ENCODE results near the gene EXOC3. TPM values are rescaled to one million over a fixed set of nuclear protein-coding genes. Genes with fewer than 3 reads are reported as not detected.

The EXOC3 gene
- total and polyA plus RNA-seq, 4 donors, result 31.3 to 88.9 (median 59.9) TPM

DNA sequence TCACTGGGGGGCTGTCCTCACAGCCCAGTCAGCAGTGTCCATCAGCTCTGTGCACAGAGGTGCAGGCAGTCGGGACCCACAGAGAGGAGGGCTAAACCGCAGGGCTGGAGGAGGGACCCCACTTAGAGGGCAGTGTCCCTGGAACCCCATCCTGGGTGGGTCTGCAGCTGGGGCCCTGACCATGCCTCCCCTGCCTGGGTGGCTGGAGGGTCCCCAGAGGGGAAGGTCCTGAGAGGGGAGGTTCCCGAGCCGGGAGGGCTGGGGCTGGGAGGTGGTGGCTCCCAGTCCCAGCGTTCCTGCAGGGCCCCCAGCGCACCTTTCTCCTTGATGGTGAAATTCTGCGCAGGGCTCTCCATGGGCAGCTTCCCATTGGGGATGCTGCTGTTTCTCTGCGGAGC, 32.7 kb downstream of the EXOC3 start:
- 69 to 79% methylated on average over 8 of the region's 8 CpGs for WGBS, 2 donors
- H3K27ac ChIP-seq (ENCODE audit: low read depth in 1 of 2, low read length in 2 of 2), result no peak overlapping the region
- H3K9me3 ChIP-seq (ENCODE audit: control insufficient read depth, low read length), result no peaks in the 10 kb centered on the region
- no peak overlapping the region for H3K4me3 ChIP-seq (ENCODE audit: low read length in 2 of 2)
- no peaks in the 10 kb centered on the region for H3K36me3 ChIP-seq (ENCODE audit: control insufficient read depth in 1 of 2, insufficient read depth in 2 of 2, low read length in 1 of 2)
- no peaks in the 10 kb centered on the region for H3K27me3 ChIP-seq (ENCODE audit: control insufficient read depth in 1 of 2, insufficient read depth in 2 of 2, low read length in 1 of 2)
- no peaks in the 10 kb centered on the region for H3K4me1 ChIP-seq (ENCODE audit: control insufficient read depth in 1 of 2, insufficient read depth in 2 of 2, low read length in 2 of 2)
- DNase-seq, result peak; percentile 37 to 68
- intact Hi-C loops (cut with DNase I), result loop anchor here in 1 of 2 donors (10.0 kb wide), 1 partner anchor 139 kb away; the partner anchor contains the start of gene CEP72
- ATAC-seq (ENCODE audit: low FRiP score), result no peak

DNA sequence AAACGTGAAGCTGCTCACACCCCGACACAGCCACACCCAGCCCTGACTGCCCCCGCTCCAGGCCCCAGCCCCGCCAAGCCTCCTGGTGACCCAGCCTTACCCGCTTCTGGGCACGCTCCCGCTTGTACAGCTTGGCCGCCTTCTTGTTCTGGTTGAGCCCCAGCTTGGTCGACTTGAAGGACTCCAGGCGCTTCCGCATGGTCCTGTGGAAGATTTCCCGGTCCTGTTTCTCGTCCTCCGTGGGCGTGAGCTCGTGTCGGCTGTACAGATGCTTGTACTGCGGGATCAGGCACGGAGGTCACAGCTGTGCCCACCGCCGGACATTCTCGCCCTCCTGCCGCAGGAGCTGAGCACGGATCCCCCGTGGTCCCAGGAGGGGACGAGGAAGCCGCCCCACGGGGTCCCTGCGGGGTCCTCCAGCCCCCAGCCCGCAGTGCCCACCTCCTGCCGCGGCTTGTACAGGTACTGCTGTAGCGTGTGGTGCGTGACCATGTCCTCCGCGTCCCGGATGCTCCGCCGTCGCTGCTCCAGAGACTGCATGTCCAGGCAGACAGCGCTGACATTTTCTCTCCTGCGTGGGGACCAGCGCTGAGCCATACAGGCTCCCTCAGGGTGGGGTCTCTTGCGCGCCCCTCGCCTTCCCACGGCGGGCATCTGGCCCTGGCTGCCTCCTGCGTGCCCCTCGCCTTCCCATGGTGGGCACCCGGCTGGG, 33.3 kb downstream of the EXOC3 start:
- Histone ChIP-seq H3K27me3 (ENCODE audit: control insufficient read depth in 1 of 2, insufficient read depth in 2 of 2, low read length in 1 of 2) (no peaks in the 10 kb centered on the region), H3K4me3 (ENCODE audit: low read length in 2 of 2) (no peak overlapping the region), H3K27ac (ENCODE audit: low read depth in 1 of 2, low read length in 2 of 2) (no peak overlapping the region), H3K9me3 (ENCODE audit: control insufficient read depth, low read length) (no peaks in the 10 kb centered on the region), H3K4me1 (ENCODE audit: control insufficient read depth in 1 of 2, insufficient read depth in 2 of 2, low read length in 2 of 2) (no peaks in the 10 kb centered on the region), H3K36me3 (ENCODE audit: control insufficient read depth in 1 of 2, insufficient read depth in 2 of 2, low read length in 1 of 2) (no peaks in the 10 kb centered on the region)
- ATAC-seq (ENCODE audit: low FRiP score) (no peak), DNase-seq (peak; percentile 38 to 71)
- 74 to 85% methylated on average over 51 of the region's 51 CpGs for WGBS, 2 donors
- intact Hi-C loops (cut with DNase I), result loop anchor here in 1 of 2 donors (10.0 kb wide), 1 partner anchor 139 kb away; the partner anchor contains the start of gene CEP72

DNA sequence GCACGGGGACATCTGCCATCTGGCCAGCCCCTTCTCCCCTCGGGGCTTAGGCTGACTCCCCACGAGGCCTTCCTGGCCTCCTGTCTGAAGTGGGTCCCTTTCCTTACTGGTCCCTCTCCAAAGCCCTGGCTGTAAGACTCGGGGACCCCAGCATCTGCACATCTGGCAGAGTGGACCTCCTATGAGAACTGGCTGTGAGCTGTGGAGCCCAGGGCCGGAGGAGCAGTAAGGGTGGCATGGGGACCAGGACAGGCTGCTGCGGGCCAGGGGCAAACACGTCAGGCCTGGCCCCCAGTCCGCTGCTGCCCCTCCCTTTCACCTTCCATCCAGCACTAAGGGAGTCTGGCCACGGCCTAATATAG, 33.8 kb downstream of the EXOC3 start:
- Histone ChIP-seq H3K27ac (ENCODE audit: low read depth in 1 of 2, low read length in 2 of 2) (no peak overlapping the region), H3K36me3 (ENCODE audit: control insufficient read depth in 1 of 2, insufficient read depth in 2 of 2, low read length in 1 of 2) (no peaks in the 10 kb centered on the region), H3K4me3 (ENCODE audit: low read length in 2 of 2) (no peak overlapping the region), H3K4me1 (ENCODE audit: control insufficient read depth in 1 of 2, insufficient read depth in 2 of 2, low read length in 2 of 2) (no peaks in the 10 kb centered on the region), H3K9me3 (ENCODE audit: control insufficient read depth, low read length) (no peaks in the 10 kb centered on the region), H3K27me3 (ENCODE audit: control insufficient read depth in 1 of 2, insufficient read depth in 2 of 2, low read length in 1 of 2) (no peaks in the 10 kb centered on the region)
- intact Hi-C loops (cut with DNase I), result loop anchor here in 1 of 2 donors (10.0 kb wide), 1 partner anchor 138 kb away; the partner anchor contains the start of gene CEP72
- WGBS, 2 donors, result 65 to 82% methylated on average over 9 of the region's 9 CpGs
- ATAC-seq (ENCODE audit: low FRiP score), result no peak
- no peak for DNase-seq

DNA sequence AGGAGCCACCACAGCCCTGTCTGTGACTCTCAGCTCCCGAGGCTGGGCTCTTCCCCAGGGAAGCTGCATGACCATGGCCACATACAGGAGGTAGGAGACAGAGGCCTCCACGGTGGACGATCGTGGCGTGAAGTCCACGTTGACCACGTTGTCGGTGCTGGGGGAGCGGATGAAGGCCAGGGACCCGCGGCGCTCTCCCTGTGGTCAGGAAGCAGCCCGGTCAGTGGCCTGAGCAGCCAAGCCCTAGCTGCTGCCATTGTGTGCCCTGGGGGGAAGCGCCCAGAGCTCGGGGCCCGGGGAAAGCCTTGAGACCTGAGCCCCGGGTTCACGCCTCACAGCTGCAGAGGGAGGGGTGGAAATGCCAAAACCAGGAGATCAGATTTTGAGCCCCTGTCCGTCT, 34.3 kb downstream of the EXOC3 start:
- intact Hi-C loops (cut with DNase I), result loop anchor here in 1 of 2 donors (10.0 kb wide), 1 partner anchor 138 kb away; the partner anchor contains the start of gene CEP72
- WGBS, 2 donors, result 69 to 84% methylated on average over 18 to 19 of the region's 19 CpGs
- ATAC-seq (ENCODE audit: low FRiP score) (no peak), DNase-seq (peak in 1 of 2 donors; percentile 67)
- H3K27ac ChIP-seq (ENCODE audit: low read depth in 1 of 2, low read length in 2 of 2), result no peak overlapping the region
- H3K4me1 ChIP-seq (ENCODE audit: control insufficient read depth in 1 of 2, insufficient read depth in 2 of 2, low read length in 2 of 2), result no peaks in the 10 kb centered on the region
- no peaks in the 10 kb centered on the region for H3K27me3 ChIP-seq (ENCODE audit: control insufficient read depth in 1 of 2, insufficient read depth in 2 of 2, low read length in 1 of 2)
- H3K36me3 ChIP-seq (ENCODE audit: control insufficient read depth in 1 of 2, insufficient read depth in 2 of 2, low read length in 1 of 2), result no peaks in the 10 kb centered on the region
- H3K9me3 ChIP-seq (ENCODE audit: control insufficient read depth, low read length), result no peaks in the 10 kb centered on the region
- no peak overlapping the region for H3K4me3 ChIP-seq (ENCODE audit: low read length in 2 of 2)

DNA sequence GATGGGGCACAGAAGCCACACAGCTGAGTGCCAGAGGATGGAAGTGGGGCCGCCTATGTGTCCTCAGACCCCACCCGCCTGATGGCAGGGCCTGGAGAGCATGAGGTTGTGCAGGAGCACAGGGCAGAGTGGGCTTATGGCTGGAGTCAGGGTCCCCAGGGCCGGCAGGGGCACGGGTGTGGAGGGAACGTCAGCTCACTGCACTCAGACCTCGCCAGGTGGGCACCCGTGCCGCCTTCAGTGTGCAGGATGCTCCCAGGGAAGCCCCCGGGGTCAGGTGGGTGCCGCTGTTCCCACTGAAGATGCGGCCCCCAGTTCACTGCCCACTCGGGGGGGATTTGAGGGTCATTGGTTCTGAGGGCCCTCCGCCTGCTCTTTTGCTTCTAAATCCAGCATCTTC, 34.9 kb downstream of the EXOC3 start:
- Histone ChIP-seq H3K27ac (ENCODE audit: low read depth in 1 of 2, low read length in 2 of 2) (no peak overlapping the region), H3K9me3 (ENCODE audit: control insufficient read depth, low read length) (no peaks in the 10 kb centered on the region), H3K4me1 (ENCODE audit: control insufficient read depth in 1 of 2, insufficient read depth in 2 of 2, low read length in 2 of 2) (no peaks in the 10 kb centered on the region), H3K4me3 (ENCODE audit: low read length in 2 of 2) (no peak overlapping the region), H3K27me3 (ENCODE audit: control insufficient read depth in 1 of 2, insufficient read depth in 2 of 2, low read length in 1 of 2) (no peaks in the 10 kb centered on the region), H3K36me3 (ENCODE audit: control insufficient read depth in 1 of 2, insufficient read depth in 2 of 2, low read length in 1 of 2) (no peaks in the 10 kb centered on the region)
- intact Hi-C loops (cut with DNase I), result loop anchor here in 1 of 2 donors (10.0 kb wide), 1 partner anchor 137 kb away; the partner anchor contains the start of gene CEP72
- ATAC-seq (ENCODE audit: low FRiP score) (no peak), DNase-seq (no peak)
- WGBS, 2 donors, result 80 to 88% methylated on average over 13 of the region's 13 CpGs

DNA sequence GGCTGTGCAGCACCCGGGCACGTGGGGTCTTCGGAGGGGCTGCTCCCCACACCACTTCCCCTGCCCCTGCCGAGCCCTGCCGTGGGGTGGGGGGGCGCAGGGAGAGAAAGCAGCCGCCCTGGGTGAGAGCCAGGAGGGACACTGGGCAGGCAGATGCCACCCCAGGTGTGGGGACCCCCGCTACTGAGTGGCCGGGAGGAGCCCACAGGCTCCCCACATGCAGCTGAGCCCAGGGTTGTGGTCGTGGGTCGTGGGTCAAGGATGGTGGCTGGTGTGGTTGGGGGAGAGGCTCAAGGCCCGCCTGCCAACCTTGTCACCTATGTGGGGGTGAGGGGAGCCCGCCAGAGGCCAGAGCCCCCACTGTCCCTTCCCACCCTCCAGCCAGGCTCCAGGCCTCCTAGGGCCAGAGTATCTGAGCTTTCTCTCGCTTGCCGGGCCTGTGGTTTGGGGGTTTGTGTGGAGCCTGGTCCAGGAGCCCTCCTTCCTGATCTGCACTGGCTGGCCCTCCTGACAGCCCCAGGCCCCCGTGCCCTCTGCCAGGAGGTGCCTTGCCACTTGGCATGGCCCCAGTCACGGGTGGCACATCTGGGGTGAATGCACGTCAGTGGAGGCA, 35.5 kb downstream of the EXOC3 start:
- no peaks in the 10 kb centered on the region for H3K4me1 ChIP-seq (ENCODE audit: control insufficient read depth in 1 of 2, insufficient read depth in 2 of 2, low read length in 2 of 2)
- H3K9me3 ChIP-seq (ENCODE audit: control insufficient read depth, low read length), result no peaks in the 10 kb centered on the region
- no peak overlapping the region for H3K27ac ChIP-seq (ENCODE audit: low read depth in 1 of 2, low read length in 2 of 2)
- WGBS, 2 donors, result 62 to 70% methylated on average over 17 of the region's 18 CpGs
- no peak overlapping the region for H3K4me3 ChIP-seq (ENCODE audit: low read length in 2 of 2)
- intact Hi-C loops (cut with DNase I), result loop anchor here in 1 of 2 donors (10.0 kb wide), 1 partner anchor 136 kb away; the partner anchor contains the start of gene CEP72
- no peak for DNase-seq
- H3K27me3 ChIP-seq (ENCODE audit: control insufficient read depth in 1 of 2, insufficient read depth in 2 of 2, low read length in 1 of 2), result no peaks in the 10 kb centered on the region
- H3K36me3 ChIP-seq (ENCODE audit: control insufficient read depth in 1 of 2, insufficient read depth in 2 of 2, low read length in 1 of 2), result no peaks in the 10 kb centered on the region
- ATAC-seq (ENCODE audit: low FRiP score), result no peak

DNA sequence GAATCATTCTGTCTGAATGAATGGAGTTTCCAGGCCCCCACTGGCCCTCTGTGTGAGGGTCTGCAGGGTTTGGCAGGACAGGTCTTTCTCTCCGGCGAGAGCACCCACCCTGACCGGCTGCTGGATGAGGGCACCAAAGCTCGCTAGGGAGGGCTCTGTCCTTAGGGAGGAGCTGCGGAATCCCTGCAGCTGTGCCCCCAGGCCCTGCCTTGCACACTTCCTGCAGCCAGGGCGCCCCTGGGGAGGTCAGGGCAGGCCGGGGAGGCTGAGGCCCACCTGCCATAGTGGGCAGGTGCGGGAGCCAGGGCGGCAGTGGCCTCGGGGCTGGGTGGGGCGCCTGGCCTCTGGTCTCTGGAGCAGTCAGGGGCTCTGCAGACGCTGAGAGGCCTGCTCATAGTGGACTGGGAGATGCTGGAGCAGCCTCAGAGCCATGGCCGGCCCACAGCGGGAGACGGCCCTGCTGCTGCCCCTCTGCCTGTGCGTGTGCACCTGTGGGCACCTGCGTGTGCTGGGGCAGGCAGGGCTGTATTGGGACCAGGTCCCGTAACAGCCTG, 36.1 kb downstream of the EXOC3 start:
- H3K27me3 ChIP-seq (ENCODE audit: control insufficient read depth in 1 of 2, insufficient read depth in 2 of 2, low read length in 1 of 2), result no peaks in the 10 kb centered on the region
- H3K36me3 ChIP-seq (ENCODE audit: control insufficient read depth in 1 of 2, insufficient read depth in 2 of 2, low read length in 1 of 2), result no peaks in the 10 kb centered on the region
- 74 to 77% methylated on average over 14 to 18 of the region's 18 CpGs for WGBS, 2 donors
- H3K4me1 ChIP-seq (ENCODE audit: control insufficient read depth in 1 of 2, insufficient read depth in 2 of 2, low read length in 2 of 2), result no peaks in the 10 kb centered on the region
- ATAC-seq (ENCODE audit: low FRiP score) (no peak), DNase-seq (no peak)
- no peaks in the 10 kb centered on the region for H3K9me3 ChIP-seq (ENCODE audit: control insufficient read depth, low read length)
- no peak overlapping the region for H3K27ac ChIP-seq (ENCODE audit: low read depth in 1 of 2, low read length in 2 of 2)
- H3K4me3 ChIP-seq (ENCODE audit: low read length in 2 of 2), result no peak overlapping the region
- intact Hi-C loops (cut with DNase I), result loop anchor here in 1 of 2 donors (10.0 kb wide), 1 partner anchor 136 kb away; the partner anchor contains the start of gene CEP72

DNA sequence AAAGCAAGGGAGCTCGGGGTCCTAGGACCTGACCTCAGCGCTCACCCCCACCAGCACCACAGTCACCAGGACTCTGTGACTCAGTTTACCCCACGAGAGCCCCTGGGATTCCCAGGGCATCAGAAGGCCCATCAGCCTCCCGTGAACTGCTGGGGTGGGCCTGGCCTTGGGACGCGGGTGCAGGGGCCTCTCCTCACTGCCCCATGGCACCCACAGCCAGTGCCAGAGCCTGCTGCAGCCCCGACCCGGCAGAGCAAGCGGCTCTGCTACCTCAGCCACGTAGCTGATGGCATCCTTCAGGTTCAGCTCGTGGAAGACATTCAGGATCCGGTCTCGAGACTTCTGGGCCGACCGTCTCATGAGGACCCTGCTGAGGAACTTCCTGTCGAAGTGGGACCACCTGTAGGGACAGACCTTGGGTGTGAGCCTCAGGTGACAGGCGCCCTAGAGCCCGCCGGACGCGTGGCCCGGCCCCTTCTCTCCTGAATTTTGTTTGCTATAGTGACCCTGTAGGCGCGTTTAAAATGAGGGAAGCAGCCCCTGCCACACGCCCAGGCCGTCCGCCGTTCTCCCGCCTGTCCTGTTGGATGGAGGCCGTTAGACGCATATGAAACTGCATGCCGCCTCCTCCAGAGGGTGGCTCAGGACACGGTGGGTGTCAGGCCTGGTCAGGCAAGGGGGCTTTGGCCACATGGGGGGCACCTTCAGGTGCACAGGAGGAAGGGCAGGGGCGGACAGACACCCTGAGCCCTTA, 36.8 kb downstream of the EXOC3 start:
- Histone ChIP-seq H3K9me3 (ENCODE audit: control insufficient read depth, low read length) (no peaks in the 10 kb centered on the region), H3K27ac (ENCODE audit: low read depth in 1 of 2, low read length in 2 of 2) (no peak overlapping the region), H3K27me3 (ENCODE audit: control insufficient read depth in 1 of 2, insufficient read depth in 2 of 2, low read length in 1 of 2) (no peaks in the 10 kb centered on the region), H3K4me1 (ENCODE audit: control insufficient read depth in 1 of 2, insufficient read depth in 2 of 2, low read length in 2 of 2) (no peaks in the 10 kb centered on the region), H3K36me3 (ENCODE audit: control insufficient read depth in 1 of 2, insufficient read depth in 2 of 2, low read length in 1 of 2) (no peaks in the 10 kb centered on the region), H3K4me3 (ENCODE audit: low read length in 2 of 2) (no peak overlapping the region)
- ATAC-seq (ENCODE audit: low FRiP score) (no peak), DNase-seq (no peak)
- WGBS, 2 donors, result 78 to 83% methylated on average over 33 to 34 of the region's 34 CpGs
- intact Hi-C loops (cut with DNase I), result loop anchor here in 1 of 2 donors (10.0 kb wide), 1 partner anchor 135 kb away; the partner anchor contains the start of gene CEP72
